ENCODE data around the gene CDC42EP4.
A peak's percentile ranks its signal among the peaks of the same experiment; 100 is the strongest.

Gene CDC42EP4

DNA sequence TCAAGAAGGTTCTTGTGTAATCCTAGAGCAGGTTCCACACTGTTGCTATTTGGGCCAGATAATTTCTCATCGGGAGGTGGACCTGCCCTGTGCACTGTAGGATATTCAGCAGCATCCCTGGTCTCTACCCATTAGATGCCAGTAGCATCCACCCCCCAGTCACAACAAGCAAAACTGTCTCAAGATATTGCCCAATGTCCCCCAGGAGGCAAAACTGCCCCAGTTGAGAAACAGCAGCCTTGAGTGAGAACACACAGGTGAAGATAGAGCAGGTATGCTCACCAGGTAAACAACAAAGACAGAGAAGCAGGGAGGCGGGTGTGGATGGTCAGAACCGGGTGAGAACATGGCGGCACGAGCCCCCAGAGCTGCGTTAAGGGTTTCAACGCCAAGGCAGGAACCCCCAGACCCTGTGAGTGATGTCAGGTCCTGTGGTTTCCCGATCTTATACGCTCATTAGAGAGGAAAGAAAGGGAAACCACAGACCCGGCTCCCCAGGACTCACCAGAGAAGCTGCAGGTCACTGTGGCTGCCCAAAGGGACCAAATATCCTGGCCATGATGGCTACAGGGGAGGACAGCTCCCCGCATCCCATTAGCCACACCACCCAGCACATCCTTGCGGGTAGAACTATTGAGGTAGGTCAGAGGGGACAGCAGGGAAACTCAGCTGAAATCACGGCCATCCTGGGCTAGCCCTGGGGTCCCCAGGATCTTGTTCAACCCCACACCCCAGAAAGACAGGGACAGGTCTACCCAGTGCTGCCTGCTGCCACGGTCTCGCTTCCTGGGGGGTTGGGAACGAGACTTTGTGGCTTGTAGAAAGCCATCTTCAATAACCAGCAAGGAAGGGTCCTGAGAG is 21.2 kb downstream of the CDC42EP4 start:
- H3K4me2 ChIP-seq (ENCODE audit: low read depth, low read length, poor library complexity, severe bottlenecking) = peak overlapping the region; percentile 71
- no peaks in the 10 kb centered on the region for H3K9me3 ChIP-seq (ENCODE audit: insufficient read depth, low read depth, low read length)
- H3K27me3 ChIP-seq (ENCODE audit: insufficient read depth, low read length, poor library complexity, severe bottlenecking) = no peaks in the 10 kb centered on the region
- H2AFZ ChIP-seq (ENCODE audit: low read length) = no peak overlapping the region
- TF ChIP-seq EZH2phosphoT487 (IDR thresholded peaks at IDR 0.05; ENCODE audit: borderline replicate concordance) = no peak
- no peaks in the 10 kb centered on the region for H3K36me3 ChIP-seq (ENCODE audit: insufficient read depth, low read length)
- peak overlapping the region; percentile 35 for H3K4me3 ChIP-seq (ENCODE audit: low read length, poor library complexity, severe bottlenecking)
- H3K9ac ChIP-seq (ENCODE audit: low read depth, low read length, poor library complexity, severe bottlenecking) = no peak overlapping the region
- no peaks in the 10 kb centered on the region for H3K79me2 ChIP-seq (ENCODE audit: insufficient read depth, low read length)
- no peaks in the 10 kb centered on the region for H3K9me2 ChIP-seq (replicated peaks; ENCODE audit: low read depth, low read length)
- H3K4me1 ChIP-seq (ENCODE audit: insufficient read depth, low read length, poor library complexity, severe bottlenecking) = peaks cover 22% of the 10 kb centered on the region
- H4K20me1 ChIP-seq (ENCODE audit: insufficient read depth, low read length, poor library complexity, severe bottlenecking) = no peaks in the 10 kb centered on the region
- no peaks in the 10 kb centered on the region for H3F3A ChIP-seq (ENCODE audit: low read depth)

- H3K4me2 ChIP-seq (ENCODE audit: low read depth, low read length, poor library complexity, severe bottlenecking) = no peak overlapping the region
- H3K9ac ChIP-seq (ENCODE audit: low read depth, low read length, poor library complexity, severe bottlenecking) = no peak overlapping the region
- H3K9me3 ChIP-seq (ENCODE audit: insufficient read depth, low read depth, low read length) = no peaks in the 10 kb centered on the region
- peaks cover 22% of the 10 kb centered on the region for H3K4me1 ChIP-seq (ENCODE audit: insufficient read depth, low read length, poor library complexity, severe bottlenecking)
- H3K79me2 ChIP-seq (ENCODE audit: insufficient read depth, low read length) = no peaks in the 10 kb centered on the region
- no peaks in the 10 kb centered on the region for H4K20me1 ChIP-seq (ENCODE audit: insufficient read depth, low read length, poor library complexity, severe bottlenecking)
- no peaks in the 10 kb centered on the region for H3K9me2 ChIP-seq (replicated peaks; ENCODE audit: low read depth, low read length)
- H3K4me3 ChIP-seq (ENCODE audit: low read length, poor library complexity, severe bottlenecking) = no peak overlapping the region
- no peaks in the 10 kb centered on the region for H3K36me3 ChIP-seq (ENCODE audit: insufficient read depth, low read length)
- H3F3A ChIP-seq (ENCODE audit: low read depth) = no peaks in the 10 kb centered on the region
- no peak overlapping the region for H2AFZ ChIP-seq (ENCODE audit: low read length)
- H3K27me3 ChIP-seq (ENCODE audit: insufficient read depth, low read length, poor library complexity, severe bottlenecking) = no peaks in the 10 kb centered on the region
- TF ChIP-seq, protein P1, sequence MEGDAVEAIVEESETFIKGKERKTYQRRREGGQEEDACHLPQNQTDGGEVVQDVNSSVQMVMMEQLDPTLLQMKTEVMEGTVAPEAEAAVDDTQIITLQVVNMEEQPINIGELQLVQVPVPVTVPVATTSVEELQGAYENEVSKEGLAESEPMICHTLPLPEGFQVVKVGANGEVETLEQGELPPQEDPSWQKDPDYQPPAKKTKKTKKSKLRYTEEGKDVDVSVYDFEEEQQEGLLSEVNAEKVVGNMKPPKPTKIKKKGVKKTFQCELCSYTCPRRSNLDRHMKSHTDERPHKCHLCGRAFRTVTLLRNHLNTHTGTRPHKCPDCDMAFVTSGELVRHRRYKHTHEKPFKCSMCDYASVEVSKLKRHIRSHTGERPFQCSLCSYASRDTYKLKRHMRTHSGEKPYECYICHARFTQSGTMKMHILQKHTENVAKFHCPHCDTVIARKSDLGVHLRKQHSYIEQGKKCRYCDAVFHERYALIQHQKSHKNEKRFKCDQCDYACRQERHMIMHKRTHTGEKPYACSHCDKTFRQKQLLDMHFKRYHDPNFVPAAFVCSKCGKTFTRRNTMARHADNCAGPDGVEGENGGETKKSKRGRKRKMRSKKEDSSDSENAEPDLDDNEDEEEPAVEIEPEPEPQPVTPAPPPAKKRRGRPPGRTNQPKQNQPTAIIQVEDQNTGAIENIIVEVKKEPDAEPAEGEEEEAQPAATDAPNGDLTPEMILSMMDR (conservative IDR thresholded peaks at IDR 0.05; ENCODE audit: low read length) = no peak
- no peak for TF ChIP-seq EZH2phosphoT487 (IDR thresholded peaks at IDR 0.05; ENCODE audit: borderline replicate concordance)
These were observed 22.1 kb downstream of the CDC42EP4 start for GRCh38 chr17:73289549-73290254.

GRCh38 chr17:73288534-73289302 is 23.1 kb downstream of the CDC42EP4 start:
- no peaks in the 10 kb centered on the region for H3K79me2 ChIP-seq (ENCODE audit: insufficient read depth, low read length)
- no peak overlapping the region for H3K4me2 ChIP-seq (ENCODE audit: low read depth, low read length, poor library complexity, severe bottlenecking)
- no peak overlapping the region for H3K9ac ChIP-seq (ENCODE audit: low read depth, low read length, poor library complexity, severe bottlenecking)
- H3F3A ChIP-seq (ENCODE audit: low read depth) = no peaks in the 10 kb centered on the region
- no peaks in the 10 kb centered on the region for H3K27me3 ChIP-seq (ENCODE audit: insufficient read depth, low read length, poor library complexity, severe bottlenecking)
- no peaks in the 10 kb centered on the region for H3K9me3 ChIP-seq (ENCODE audit: insufficient read depth, low read depth, low read length)
- peaks cover 22% of the 10 kb centered on the region for H3K4me1 ChIP-seq (ENCODE audit: insufficient read depth, low read length, poor library complexity, severe bottlenecking)
- no peak overlapping the region for H3K4me3 ChIP-seq (ENCODE audit: low read length, poor library complexity, severe bottlenecking)
- H3K36me3 ChIP-seq (ENCODE audit: insufficient read depth, low read length) = no peaks in the 10 kb centered on the region
- H4K20me1 ChIP-seq (ENCODE audit: insufficient read depth, low read length, poor library complexity, severe bottlenecking) = no peaks in the 10 kb centered on the region
- no peak overlapping the region for H2AFZ ChIP-seq (ENCODE audit: low read length)
- no peak for TF ChIP-seq EZH2phosphoT487 (IDR thresholded peaks at IDR 0.05; ENCODE audit: borderline replicate concordance)
- TF ChIP-seq, protein P1 (conservative IDR thresholded peaks at IDR 0.05; ENCODE audit: low read length) = no peak
- H3K9me2 ChIP-seq (replicated peaks; ENCODE audit: low read depth, low read length) = no peaks in the 10 kb centered on the region

All from Loucy (cell line).